K562 (cell line): ENCODE data around the gene HHATL. TPM values are rescaled to one million over a fixed set of nuclear protein-coding genes. Genes with fewer than 3 reads are reported as not detected.
A peak's percentile ranks its signal among the peaks of the same experiment; 100 is the strongest.

Experiments used
- ATAC-seq: fragments of 200-7000 bp; cut with Tn5 transposase; 3 replicates; pipeline ENCODE4 v1.9.1; 2020; ENCODE audit warnings: moderate library complexity
- BruUV-seq: library from RNA; stranded (reverse); fragments of 400-500 nt; replicated peaks from 2 replicates; lab custom pipeline; 2021; lab: Mats Ljungman, UMichigan
- CTCF ChIA-PET: fragments of 300-600 bp; formaldehyde crosslinking; extraction: SDS; loops from one replicate; lab custom pipeline; 2021; ENCODE audit warnings: low intra/inter-chr PET ratio; lab: Yijun Ruan, JAX
- POLR2A ChIA-PET: fragments of 300-600, 350-650 bp; sonication (Branson Sonifier 250); formaldehyde crosslinking; extraction: SDS; loops from one replicate; lab custom pipeline; 2021; ENCODE audit warnings: antibody characterized with exemption, inconsistent platforms; lab: Yijun Ruan, JAX
- DNase-seq, 4 experiments: peaks; one replicate each; pipeline versions ENCODE4 v3.0.0 to v3.0.0-alpha.2; 2011 to 2018; ENCODE audit warnings: low spot score in 3 of 4, mixed read lengths in 3 of 4; ENCODE audit errors: extremely low read depth in 1 of 4
- FAIRE-seq: peaks from 2 replicates; lab custom pipeline; 2011; peaks lifted over from hg19 to GRCh38; lab: Jason Lieb, UNC
- H2AFZ ChIP-seq: 2 replicates; pipeline ENCODE4 v1.6.0; 2011; ENCODE audit warnings: low read depth, low read length, control low read depth, inconsistent platforms
- H3K27ac ChIP-seq: fragments of 200-600 bp; 3 replicates; pipeline ENCODE4 v1.8.0; 2011; ENCODE audit warnings: low read depth, mild to moderate bottlenecking, control low read depth, inconsistent platforms, low read length, moderate library complexity, mixed read lengths; ENCODE audit errors: extremely low read depth
- H3K27me3 ChIP-seq, 2 experiments: fragments of 300-600 bp in 1 of 2; 2 replicates in 1 of 2; 3 replicates in 1 of 2; pipeline versions ENCODE4 v1.6.0 to v1.8.0; 2011; ENCODE audit warnings: inconsistent platforms in 2 of 2, low read length in 2 of 2, mild to moderate bottlenecking in 1 of 2, mixed read lengths in 1 of 2, moderate library complexity in 1 of 2; ENCODE audit not compliant: control insufficient read depth in 2 of 2, insufficient read depth in 2 of 2
- H3K36me3 ChIP-seq: fragments of 300-600 bp; 3 replicates; pipeline ENCODE4 v1.8.0; 2011; ENCODE audit warnings: mild to moderate bottlenecking, low read length, inconsistent platforms; ENCODE audit not compliant: control insufficient read depth, insufficient read depth
- H3K4me1 ChIP-seq, 2 experiments: fragments of 200-600 bp in 1 of 2; replicated peaks in 1 of 2; 2 replicates in 1 of 2; 3 replicates in 1 of 2; pipeline versions ENCODE4 v1.5.1 to v1.8.0; 2011; ENCODE audit warnings: inconsistent platforms in 2 of 2, low read length in 2 of 2, mild to moderate bottlenecking in 1 of 2, mixed read lengths in 1 of 2, moderate library complexity in 1 of 2; ENCODE audit not compliant: control insufficient read depth in 2 of 2, insufficient read depth in 2 of 2
- H3K4me2 ChIP-seq: 2 replicates; pipeline ENCODE4 v1.6.1; 2011; ENCODE audit warnings: low read length, control low read depth, inconsistent platforms, mixed read lengths; ENCODE audit not compliant: insufficient read depth
- H3K4me3 ChIP-seq: fragments of 200-600 bp; sonication (generic), shearing (Covaris generic); 2 replicates; pipeline ENCODE4 v1.5.1; 2016; ENCODE audit warnings: control low read depth, inconsistent platforms
- H3K79me2 ChIP-seq: fragments of 200-600 bp; 3 replicates; pipeline ENCODE4 v1.8.0; 2011; ENCODE audit warnings: low read length, inconsistent platforms; ENCODE audit not compliant: control insufficient read depth, insufficient read depth
- H3K9ac ChIP-seq, 2 experiments: 2 replicates each; pipeline versions ENCODE4 v1.6.0 to v1.6.1; 2011; ENCODE audit warnings: low read depth in 2 of 2, low read length in 2 of 2, control low read depth in 1 of 2, inconsistent platforms in 1 of 2, mild to moderate bottlenecking in 1 of 2, mixed read lengths in 1 of 2; ENCODE audit not compliant: insufficient read depth in 1 of 2
- H3K9me1 ChIP-seq: one replicate; pipeline ENCODE4 v1.6.0; 2011; ENCODE audit warnings: inconsistent platforms, mild to moderate bottlenecking, low read length, moderate library complexity; ENCODE audit not compliant: control insufficient read depth, insufficient read depth
- H3K9me3 ChIP-seq: replicated peaks from 2 replicates; pipeline ENCODE4 v1.5.1; 2011; ENCODE audit warnings: low read depth, low read length, inconsistent platforms; ENCODE audit not compliant: control insufficient read depth, insufficient read depth
- H4K20me1 ChIP-seq: replicated peaks from 2 replicates; pipeline ENCODE4 v1.6.1; 2011; ENCODE audit warnings: low read length, inconsistent platforms, mixed read lengths; ENCODE audit not compliant: control insufficient read depth, insufficient read depth
- ARID4B ChIP-seq: sonication (generic); formaldehyde crosslinking; IDR thresholded peaks from 2 replicates; pipeline ENCODE4 v1.8.0; 2022; ENCODE audit warnings: mild to moderate bottlenecking, missing genetic modification reagents
- E2F4 ChIP-seq: sonication (generic); formaldehyde crosslinking; IDR thresholded peaks from 2 replicates; pipeline ENCODE4 v1.8.0; 2022; ENCODE audit warnings: mild to moderate bottlenecking, low read depth, missing genetic modification reagents
- ELF2 ChIP-seq: fragments of 250-450 bp; sonication (Bioruptor Pico); IDR thresholded peaks from 2 replicates; pipeline ENCODE4 v1.5.0; 2021; ENCODE audit warnings: mild to moderate bottlenecking
- FOXP1 ChIP-seq: sonication (generic); formaldehyde crosslinking; IDR thresholded peaks from 2 replicates; pipeline ENCODE4 v1.8.0; 2022; ENCODE audit warnings: mild to moderate bottlenecking, missing genetic modification reagents
- FOXP4 ChIP-seq: sonication (generic); formaldehyde crosslinking; IDR thresholded peaks from 2 replicates; pipeline ENCODE4 v1.8.0; 2022; ENCODE audit warnings: mild to moderate bottlenecking, missing genetic modification reagents, borderline replicate concordance
- NFIC ChIP-seq: fragments of 450-650 bp; IDR thresholded peaks from 2 replicates; pipeline ENCODE4 v1.6.1; 2017; ENCODE audit warnings: mild to moderate bottlenecking, inconsistent platforms
- SPI1 ChIP-seq: IDR thresholded peaks from 2 replicates; pipeline ENCODE4 v1.6.1; 2011; ENCODE audit warnings: low read depth, low read length, control low read depth, borderline replicate concordance
- TFAP4 ChIP-seq: sonication (generic); formaldehyde crosslinking; IDR thresholded peaks from 2 replicates; pipeline ENCODE4 v1.8.0; 2022; ENCODE audit warnings: missing genetic modification reagents, mild to moderate bottlenecking, moderate library complexity, borderline replicate concordance
- USF1 ChIP-seq: sonication (generic); formaldehyde crosslinking; IDR thresholded peaks from 2 replicates; pipeline ENCODE4 v1.9.0; 2022; ENCODE audit warnings: mild to moderate bottlenecking, missing genetic modification reagents
- WGBS: fragments of 100-300 bp; shearing (Covaris generic); methylation state at CpG from one replicate; pipeline ENCODE4 v1.1.6; 2016; ENCODE audit warnings: low coverage, mixed read lengths; ENCODE audit not compliant: insufficient coverage; ENCODE audit errors: missing lambda C conversion rate; 5-methylcytosine and 5-hydroxymethylcytosine counted together
- in situ Hi-C: fragments of 300-500 bp; cut with MboI; formaldehyde crosslinking; loops from 4 replicates; pipeline ENCODE4 v1.15.0; 2018; ENCODE audit warnings: inconsistent platforms, mixed read lengths
- intact Hi-C: fragments of 100-400 bp; cut with micrococcal nuclease; formaldehyde crosslinking; loops from 2 replicates; pipeline ENCODE4 v1.14.2; 2022
- polyA plus RNA-seq, 8 experiments: library from polyadenylated mRNA; depleted of rRNA in 4 of 8; stranded (reverse) in 5 of 8; unstranded in 3 of 8; fragments of >200 nt; fragmentation: Nextera tagmentation in 2 of 8; fragmentation: Illumina TruSeq in 1 of 8; extraction: Ambion mirVana in 2 of 8; extraction: Trizol in 1 of 8; gene quantifications; 2 replicates each; pipeline versions ENCODE4 v1.2.1 to v1.2.3, GENCODE V29; 2011 to 2014; ENCODE audit warnings: inconsistent platforms in 1 of 8, missing spikeins in 1 of 8
- total RNA-seq, 7 experiments: library from RNA; depleted of rRNA in 6 of 7; stranded (reverse); fragments of >200 nt in 6 of 7; fragmentation: Illumina TruSeq in 2 of 7; extraction: Trizol in 2 of 7; gene quantifications; 2 replicates each; pipeline versions ENCODE4 v1.2.1 to v1.2.3, GENCODE V29; 2011 to 2021; ENCODE audit warnings: low replicate concordance in 1 of 7

The HHATL gene
- total and polyA plus RNA-seq, 9 of the 15 experiments (the other 6 are each of a cell fraction or from before 2014, with no cell fraction given): not detected

- no TSS peak for BruUV-seq
- Histone ChIP-seq H3K9me3 (no peaks in the 10 kb centered on the region), H3K36me3 (peaks cover 5% of the 10 kb centered on the region; the same call in 1 of the 3 replicates), H3K9ac (peak overlapping the region; percentile 65 to 94; a peak in 3 of 4 replicates), H4K20me1 (no peaks in the 10 kb centered on the region; the same call in 1 of the 2 replicates), H3K9me1 (peaks cover 4% of the 10 kb centered on the region), H3K4me3 (peak overlapping the region; percentile 53), H3K27me3 (no peaks in the 10 kb centered on the region), H3K79me2 (no peaks in the 10 kb centered on the region), H2AFZ (peak overlapping the region; percentile 75), H3K4me2 (peak overlapping the region; percentile 78; the same call in 1 of the 2 replicates), H3K27ac (no peak overlapping the region), H3K4me1 (peaks cover 16 to 58% of the 10 kb centered on the region in 2 experiments)
- ATAC-seq: no peak
- POLR2A ChIA-PET: interaction anchor here (0.7 to 1.6 kb wide), 4 partner anchors 18 to 125 kb away, joined by 3 read pairs; no protein-coding TSS in a partner anchor
- 78% methylated on average over 4 of the region's 4 CpGs for WGBS
- in situ Hi-C loops: no loop called here
- FAIRE-seq: no peak
- CTCF ChIA-PET: no interaction called here
- DNase-seq: no peak
- intact Hi-C loops: no loop called here
- TF ChIP-seq E2F4 (0 out of 2 replicates have a peak, but pooled peaks have one; percentile 21), SPI1 (no peak), ELF2 (CRISPR knock-in tag) (no peak), FOXP4 (CRISPR knock-in tag) (0 out of 2 replicates have a peak, but pooled peaks have one; percentile 47), NFIC (peak; percentile 94), USF1 (CRISPR knock-in tag) (peak; percentile 13; the same call in 1 of the 2 replicates), FOXP1 (CRISPR knock-in tag) (0 out of 2 replicates have a peak, but pooled peaks have one; percentile 53), TFAP4 (CRISPR knock-in tag) (peak; percentile 39; the same call in 1 of the 2 replicates), ARID4B (0 out of 2 replicates have a peak, but pooled peaks have one; percentile 41)
Observed at GRCh38 chr3:42655331-42655888, 47.2 kb downstream of the HHATL start.
